ENCODE measurements around the gene CMIP. TPM values are rescaled to one million over a fixed set of nuclear protein-coding genes. Genes with fewer than 3 reads are reported as not detected.

CMIP gene
- total RNA-seq, 1 experiment from 2014 or later: 48.2 TPM

DNA sequence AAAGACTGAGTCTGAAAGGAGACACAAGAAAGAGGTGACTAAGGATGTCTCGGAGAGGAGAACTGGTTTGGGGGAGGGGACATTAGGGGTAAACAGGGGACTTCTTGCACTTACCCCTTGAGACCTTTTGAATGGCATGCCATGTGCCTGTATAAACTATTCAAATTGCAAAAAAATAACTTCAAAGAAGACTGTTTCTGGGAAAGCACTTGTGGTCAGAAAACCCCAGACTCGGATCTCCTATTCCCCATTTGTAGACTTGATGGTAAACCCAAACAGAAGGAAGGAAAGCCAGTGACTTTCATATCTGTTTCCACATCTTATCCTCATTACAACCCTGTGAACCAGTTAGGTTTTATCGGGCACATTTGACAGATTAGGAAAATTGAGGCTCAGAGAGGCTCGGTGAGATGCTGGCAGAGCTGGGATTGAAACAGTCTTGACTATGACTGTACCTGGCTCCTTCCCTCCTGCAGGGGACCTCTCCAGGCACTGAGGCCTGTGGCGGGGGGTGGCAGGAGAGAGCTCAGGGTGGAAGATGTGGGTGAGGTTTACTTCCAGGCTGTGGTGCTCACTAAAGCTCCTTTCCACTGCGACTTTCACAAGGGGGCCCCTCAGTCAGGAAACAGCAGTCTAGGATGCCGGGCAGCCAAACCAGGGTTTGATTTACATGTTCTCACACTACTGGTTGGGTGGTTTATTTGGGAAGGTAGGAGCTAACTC, 304.0 kb downstream of the CMIP start:
- no peak overlapping the region for H2BK5ac ChIP-seq (ENCODE audit: insufficient read length, low read length)
- H3K23ac ChIP-seq (ENCODE audit: insufficient read length, low read depth, low read length): no peak overlapping the region
- no peak overlapping the region for H4K5ac ChIP-seq (ENCODE audit: insufficient read length, low read depth, low read length)
- H3K27ac Mint-ChIP-seq: 0 out of 7 replicates have a peak overlapping the region, but pooled peaks of 1 of the 3 experiments have one; percentile 19
- no peak overlapping the region for H4K91ac ChIP-seq (ENCODE audit: insufficient read length, low read depth, low read length)
- no peak overlapping the region for H2BK15ac ChIP-seq (ENCODE audit: low read depth, low read length)
- H3K4me2 ChIP-seq (ENCODE audit: insufficient read depth, insufficient read length, low read length): no peak overlapping the region
- no peak overlapping the region for H2AFZ ChIP-seq (ENCODE audit: low read length)
- H3K27ac ChIP-seq (ENCODE audit: insufficient read length, low read depth, low read length): no peak overlapping the region
- no peak overlapping the region for H3K18ac ChIP-seq (ENCODE audit: insufficient read length, low read depth, low read length)
- H2BK120ac ChIP-seq (ENCODE audit: low read depth, low read length, poor library complexity, severe bottlenecking): peak overlapping the region; percentile 16
- no peak overlapping the region for H4K8ac ChIP-seq (replicated peaks; ENCODE audit: insufficient read length, low read depth, low read length)
- no peak overlapping the region for H2BK12ac ChIP-seq (ENCODE audit: insufficient read length, low read depth, low read length)
- peaks cover 5% of the 10 kb centered on the region for H4K20me1 ChIP-seq (ENCODE audit: control insufficient read depth, insufficient read depth, insufficient read length)
- no peaks in the 10 kb centered on the region for H3K36me3 Mint-ChIP-seq (ENCODE audit: insufficient read depth in 1 of 3, low read depth in 3 of 3)
- no peaks in the 10 kb centered on the region; a peak in 1 of 5 replicates for H3K9me3 Mint-ChIP-seq
- H3K27me3 ChIP-seq (ENCODE audit: insufficient read depth, low read length): no peaks in the 10 kb centered on the region
- H3K4me3 Mint-ChIP-seq: no peak overlapping the region
- no CpG with 5 or more reads among the region's 7 CpGs for WGBS (ENCODE audit: extremely low coverage, insufficient read length, low lambda C conversion rate)
- H3K23me2 ChIP-seq (ENCODE audit: insufficient read length, low read depth, low read length, poor library complexity, severe bottlenecking): peaks cover 9% of the 10 kb centered on the region
- H3K27me3 Mint-ChIP-seq (ENCODE audit: low read depth): peaks cover 13% of the 10 kb centered on the region
- no peaks in the 10 kb centered on the region for H3K4me1 ChIP-seq (ENCODE audit: insufficient read depth, low read length)
- no peak overlapping the region for H3K56ac ChIP-seq (ENCODE audit: insufficient read length, low read depth, low read length)
- H3K9ac ChIP-seq (ENCODE audit: extremely low read depth, insufficient read length, low read length): no peak overlapping the region
- H3K9me3 ChIP-seq (ENCODE audit: control insufficient read depth, low read depth, low read length): no peaks in the 10 kb centered on the region
- H3K79me1 ChIP-seq (ENCODE audit: insufficient read depth, low read depth, low read length, poor library complexity, severe bottlenecking): no peaks in the 10 kb centered on the region
- no peak overlapping the region for H2BK20ac ChIP-seq (ENCODE audit: low read depth, low read length, poor library complexity, severe bottlenecking)
- H3T11ph ChIP-seq (ENCODE audit: low read length): no peak overlapping the region
- H3K4ac ChIP-seq (ENCODE audit: low read depth, low read length): no peak overlapping the region
- TF ChIP-seq, protein P1, sequence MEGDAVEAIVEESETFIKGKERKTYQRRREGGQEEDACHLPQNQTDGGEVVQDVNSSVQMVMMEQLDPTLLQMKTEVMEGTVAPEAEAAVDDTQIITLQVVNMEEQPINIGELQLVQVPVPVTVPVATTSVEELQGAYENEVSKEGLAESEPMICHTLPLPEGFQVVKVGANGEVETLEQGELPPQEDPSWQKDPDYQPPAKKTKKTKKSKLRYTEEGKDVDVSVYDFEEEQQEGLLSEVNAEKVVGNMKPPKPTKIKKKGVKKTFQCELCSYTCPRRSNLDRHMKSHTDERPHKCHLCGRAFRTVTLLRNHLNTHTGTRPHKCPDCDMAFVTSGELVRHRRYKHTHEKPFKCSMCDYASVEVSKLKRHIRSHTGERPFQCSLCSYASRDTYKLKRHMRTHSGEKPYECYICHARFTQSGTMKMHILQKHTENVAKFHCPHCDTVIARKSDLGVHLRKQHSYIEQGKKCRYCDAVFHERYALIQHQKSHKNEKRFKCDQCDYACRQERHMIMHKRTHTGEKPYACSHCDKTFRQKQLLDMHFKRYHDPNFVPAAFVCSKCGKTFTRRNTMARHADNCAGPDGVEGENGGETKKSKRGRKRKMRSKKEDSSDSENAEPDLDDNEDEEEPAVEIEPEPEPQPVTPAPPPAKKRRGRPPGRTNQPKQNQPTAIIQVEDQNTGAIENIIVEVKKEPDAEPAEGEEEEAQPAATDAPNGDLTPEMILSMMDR (conservative IDR thresholded peaks at IDR 0.05): peak; percentile 18; the same call in 1 of the 3 replicates
- H3K79me2 ChIP-seq (ENCODE audit: insufficient read depth, low read length): no peaks in the 10 kb centered on the region
- peaks cover 11 to 19% of the 10 kb centered on the region in 2 experiments for H3K4me1 Mint-ChIP-seq
- H2AK5ac ChIP-seq (ENCODE audit: insufficient read length, low read length): no peak overlapping the region
- no peak for DNase-seq
- H3K14ac ChIP-seq (ENCODE audit: insufficient read depth, low read length): no peak overlapping the region

All from H9 (cell line).